ENCODE measurements around the gene STK11IP. TPM values are rescaled to one million over a fixed set of nuclear protein-coding genes. Genes with fewer than 3 reads are reported as not detected.

The STK11IP gene
- total RNA-seq, 1 donor = 22.1 TPM

DNA sequence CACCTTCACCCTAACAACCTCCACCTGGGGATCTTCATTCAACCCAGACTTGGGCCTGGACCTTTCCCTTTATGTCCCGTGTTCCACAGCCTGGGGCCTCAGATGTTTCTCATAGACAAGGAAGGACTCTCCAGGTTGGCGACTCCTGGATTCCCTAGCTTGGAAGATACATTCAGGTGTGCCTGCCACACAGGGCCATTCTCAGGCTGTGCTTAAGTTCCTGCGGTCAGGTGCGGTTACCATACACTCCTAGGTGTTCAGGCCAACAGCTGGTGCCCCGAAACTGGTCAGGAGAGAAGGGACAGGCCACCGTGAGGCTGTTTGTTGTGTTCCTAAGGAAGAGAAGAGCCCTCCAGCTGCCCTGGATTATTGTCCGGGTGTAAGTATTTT lies 45.4 kb downstream of the STK11IP start:
- Histone ChIP-seq H3K27ac (ENCODE audit: low read depth, low read length) (no peak overlapping the region), H3K27me3 (ENCODE audit: insufficient read depth, low read length) (no peaks in the 10 kb centered on the region), H2AFZ (ENCODE audit: low read length) (peak overlapping the region; percentile 72), H3K4me2 (ENCODE audit: insufficient read depth, low read length) (no peak overlapping the region), H3K9me3 (ENCODE audit: low read depth, low read length) (no peaks in the 10 kb centered on the region), H4K20me1 (ENCODE audit: insufficient read depth, low read length) (no peaks in the 10 kb centered on the region), H3K36me3 (ENCODE audit: insufficient read depth, low read length) (no peaks in the 10 kb centered on the region), H3K4me1 (ENCODE audit: insufficient read depth, low read length) (peaks cover 23% of the 10 kb centered on the region), H3K4me3 (ENCODE audit: insufficient read depth, low read length) (no peak overlapping the region), H3K79me2 (ENCODE audit: insufficient read depth, low read length) (no peaks in the 10 kb centered on the region)
- TF ChIP-seq CTCF (IDR thresholded peaks at IDR 0.05; ENCODE audit: extremely low read depth, low read depth, low read length) = no peak
- no peak for DNase-seq (ENCODE audit: insufficient read length, low spot score, missing footprints)

DNA sequence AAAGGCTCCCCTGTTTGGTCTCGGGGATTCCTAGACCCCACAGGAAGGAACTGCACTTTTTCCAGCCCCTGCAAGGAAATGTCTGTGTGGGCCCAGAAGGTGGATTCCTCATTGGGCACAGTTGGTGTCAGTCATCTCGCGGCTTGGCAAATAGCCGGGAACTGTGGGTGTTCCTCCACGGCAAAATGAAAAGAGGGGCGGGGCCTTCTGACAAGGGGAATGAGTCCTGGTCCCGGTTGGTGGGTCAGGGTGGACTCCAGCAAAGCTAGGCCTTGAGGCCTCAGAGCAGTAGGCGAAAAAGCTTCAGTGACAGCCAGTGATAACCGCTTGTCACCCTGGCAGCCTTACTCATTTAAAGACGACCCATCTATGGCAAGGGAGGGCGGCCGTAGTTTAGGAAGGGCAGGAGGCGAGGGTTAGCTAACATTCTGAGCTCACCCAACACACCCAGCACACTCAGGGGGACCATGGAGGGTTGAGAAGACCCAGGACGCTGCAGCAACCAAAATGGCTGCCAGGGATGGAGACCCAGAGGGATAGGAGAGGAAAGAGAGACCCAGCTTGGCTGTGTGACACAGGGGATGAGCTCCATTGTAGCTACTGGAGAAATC lies 46.2 kb downstream of the STK11IP start:
- Histone ChIP-seq H3K9me3 (ENCODE audit: low read depth, low read length) (no peaks in the 10 kb centered on the region), H3K4me2 (ENCODE audit: insufficient read depth, low read length) (no peak overlapping the region), H3K79me2 (ENCODE audit: insufficient read depth, low read length) (no peaks in the 10 kb centered on the region), H3K36me3 (ENCODE audit: insufficient read depth, low read length) (no peaks in the 10 kb centered on the region), H2AFZ (ENCODE audit: low read length) (no peak overlapping the region), H3K27ac (ENCODE audit: low read depth, low read length) (no peak overlapping the region), H3K4me3 (ENCODE audit: insufficient read depth, low read length) (no peak overlapping the region), H3K4me1 (ENCODE audit: insufficient read depth, low read length) (peaks cover 19% of the 10 kb centered on the region), H3K27me3 (ENCODE audit: insufficient read depth, low read length) (no peaks in the 10 kb centered on the region), H4K20me1 (ENCODE audit: insufficient read depth, low read length) (no peaks in the 10 kb centered on the region)
- no peak for DNase-seq (ENCODE audit: insufficient read length, low spot score, missing footprints)
- no peak for TF ChIP-seq CTCF (IDR thresholded peaks at IDR 0.05; ENCODE audit: extremely low read depth, low read depth, low read length)

GRCh38 chr2:219644801-219645480 lies 47.3 kb downstream of the STK11IP start:
- TF ChIP-seq CTCF (IDR thresholded peaks at IDR 0.05; ENCODE audit: extremely low read depth, low read depth, low read length) = no peak
- no peaks in the 10 kb centered on the region for H3K36me3 ChIP-seq (ENCODE audit: insufficient read depth, low read length)
- no peaks in the 10 kb centered on the region for H3K27me3 ChIP-seq (ENCODE audit: insufficient read depth, low read length)
- H3K79me2 ChIP-seq (ENCODE audit: insufficient read depth, low read length) = no peaks in the 10 kb centered on the region
- peak; percentile 68 for DNase-seq (ENCODE audit: insufficient read length, low spot score, missing footprints)
- H3K27ac ChIP-seq (ENCODE audit: low read depth, low read length) = peak overlapping the region; percentile 7
- peak overlapping the region; percentile 8 for H2AFZ ChIP-seq (ENCODE audit: low read length)
- no peaks in the 10 kb centered on the region for H3K9me3 ChIP-seq (ENCODE audit: low read depth, low read length)
- H4K20me1 ChIP-seq (ENCODE audit: insufficient read depth, low read length) = no peaks in the 10 kb centered on the region
- H3K4me3 ChIP-seq (ENCODE audit: insufficient read depth, low read length) = no peak overlapping the region
- peak overlapping the region; percentile 49 for H3K4me2 ChIP-seq (ENCODE audit: insufficient read depth, low read length)
- H3K4me1 ChIP-seq (ENCODE audit: insufficient read depth, low read length) = peaks cover 19% of the 10 kb centered on the region
